ENCODE data around the gene SCO1.

SCO1 gene

GRCh38 chr17:10653987-10654386 lies 43.3 kb downstream of the SCO1 start:
- DNase-seq (ENCODE audit: low read depth, low spot score), result no peak

GRCh38 chr17:10652984-10653659 lies 44.2 kb downstream of the SCO1 start:
- DNase-seq (ENCODE audit: low read depth, low spot score), result no peak

- no peak for DNase-seq (ENCODE audit: low read depth, low spot score)
These were observed 45.4 kb downstream of the SCO1 start for GRCh38 chr17:10651927-10652326.

GRCh38 chr17:10649602-10650001 lies 47.7 kb downstream of the SCO1 start:
- DNase-seq (ENCODE audit: low read depth, low spot score), result no peak

GRCh38 chr17:10648956-10649355 lies 48.4 kb downstream of the SCO1 start:
- DNase-seq (ENCODE audit: low read depth, low spot score), result no peak

- no peak for DNase-seq (ENCODE audit: low read depth, low spot score)
These were observed 49.0 kb downstream of the SCO1 start for GRCh38 chr17:10648381-10648780.

- DNase-seq (ENCODE audit: low read depth, low spot score), result peak; percentile 48
These were observed 50.8 kb downstream of the SCO1 start for GRCh38 chr17:10646392-10646990.

GRCh38 chr17:10640475-10640874 lies 56.9 kb downstream of the SCO1 start:
- DNase-seq (ENCODE audit: low read depth, low spot score), result no peak

- DNase-seq (ENCODE audit: low read depth, low spot score), result no peak
These were observed 59.2 kb downstream of the SCO1 start for GRCh38 chr17:10638151-10638550.

- no peak for DNase-seq (ENCODE audit: low read depth, low spot score)
These were observed 62.0 kb downstream of the SCO1 start for GRCh38 chr17:10635290-10635689.

GRCh38 chr17:10633738-10634379 lies 63.5 kb downstream of the SCO1 start:
- DNase-seq (ENCODE audit: low read depth, low spot score), result no peak

GRCh38 chr17:10631701-10632100 lies 65.6 kb downstream of the SCO1 start:
- DNase-seq (ENCODE audit: low read depth, low spot score), result no peak

GRCh38 chr17:10631048-10631700 lies 66.2 kb downstream of the SCO1 start:
- DNase-seq (ENCODE audit: low read depth, low spot score), result no peak

GRCh38 chr17:10629706-10630105 lies 67.6 kb downstream of the SCO1 start:
- DNase-seq (ENCODE audit: low read depth, low spot score), result no peak

GRCh38 chr17:10628756-10629155 lies 68.6 kb downstream of the SCO1 start:
- DNase-seq (ENCODE audit: low read depth, low spot score), result no peak

- DNase-seq (ENCODE audit: low read depth, low spot score), result no peak
These were observed 70.9 kb downstream of the SCO1 start for GRCh38 chr17:10626390-10626789.

- DNase-seq (ENCODE audit: low read depth, low spot score), result no peak
These were observed 72.4 kb downstream of the SCO1 start for GRCh38 chr17:10624969-10625368.

- DNase-seq (ENCODE audit: low read depth, low spot score), result no peak
These were observed 73.5 kb downstream of the SCO1 start for GRCh38 chr17:10623737-10624338.

- DNase-seq (ENCODE audit: low read depth, low spot score), result no peak
These were observed 74.5 kb downstream of the SCO1 start for GRCh38 chr17:10622617-10623485.

Measured in activated CD4-positive, CD25-positive, alpha-beta regulatory T cell treated with anti-CD3 and anti-CD28 coated beads, Interleukin-2, amount 50 U/mL, for 16 hours (primary cell).